Measurements from ENCODE around the gene IMMT.

The IMMT gene

GRCh38 chr2:86123328-86123925, 71.8 kb downstream of the IMMT start:
- DNase-seq (ENCODE audit: extremely low read depth, low read depth): no peak
- no peak overlapping the region for H3K4me3 ChIP-seq (replicated peaks; ENCODE audit: low read depth, low read length)
- no peak for TF ChIP-seq CTCF (IDR thresholded peaks at IDR 0.05; ENCODE audit: low read depth, low read length, missing control alignments)

- no peak overlapping the region for H3K4me3 ChIP-seq (replicated peaks; ENCODE audit: low read depth, low read length)
- DNase-seq (ENCODE audit: extremely low read depth, low read depth): no peak
- TF ChIP-seq CTCF (IDR thresholded peaks at IDR 0.05; ENCODE audit: low read depth, low read length, missing control alignments): no peak
These were observed 77.1 kb downstream of the IMMT start for GRCh38 chr2:86118130-86118529.

GRCh38 chr2:86107031-86107430, 88.2 kb downstream of the IMMT start:
- TF ChIP-seq CTCF (IDR thresholded peaks at IDR 0.05; ENCODE audit: low read depth, low read length, missing control alignments): no peak
- no peak for DNase-seq (ENCODE audit: extremely low read depth, low read depth)
- H3K4me3 ChIP-seq (replicated peaks; ENCODE audit: low read depth, low read length): peak overlapping the region; percentile 92

- H3K4me3 ChIP-seq (replicated peaks; ENCODE audit: low read depth, low read length): peak within 1 kb of the TSS; percentile 92
- no peak for TF ChIP-seq CTCF (IDR thresholded peaks at IDR 0.05; ENCODE audit: low read depth, low read length, missing control alignments)
- peak; percentile 86 for DNase-seq (ENCODE audit: extremely low read depth, low read depth)
These were observed 89.0 kb downstream of the IMMT start, which contains the start of gene PTCD3 for GRCh38 chr2:86105969-86106945. Gene PTCD3 (plus strand): TSS chr2:86106235. CDS start chr2:86106248, 13 bp downstream.

- DNase-seq (ENCODE audit: extremely low read depth, low read depth): peak; percentile 79
- H3K4me3 ChIP-seq (replicated peaks; ENCODE audit: low read depth, low read length): peak within 1 kb of the TSS; percentile 92
- no peak for TF ChIP-seq CTCF (IDR thresholded peaks at IDR 0.05; ENCODE audit: low read depth, low read length, missing control alignments)
These were observed 89.9 kb downstream of the IMMT start, which contains the start of gene POLR1A for GRCh38 chr2:86105252-86105968. Gene POLR1A (minus strand): TSS chr2:86105886. CDS start chr2:86105776, 110 bp downstream.

- TF ChIP-seq CTCF (IDR thresholded peaks at IDR 0.05; ENCODE audit: low read depth, low read length, missing control alignments): no peak
- H3K4me3 ChIP-seq (replicated peaks; ENCODE audit: low read depth, low read length): no peak overlapping the region
- DNase-seq (ENCODE audit: extremely low read depth, low read depth): no peak
These were observed 93.1 kb downstream of the IMMT start for GRCh38 chr2:86102157-86102556.

Measured in HFF-Myc (cell line).